Measurements from ENCODE around the gene KRT39.
"Not testable (repeated sequence)": the region's sequence is repeated elsewhere in the genome, so short reads cannot be mapped to it uniquely, and the experiment has no call there.

Gene KRT39

GRCh38 chr17:40966848-40967247, at the start of gene KRT39:
Gene KRT39 (minus strand): TSS chr17:40966948. CDS start chr17:40966856, 92 bp downstream.
- no peak for DNase-seq (ENCODE audit: low spot score)

GRCh38 chr17:41015454-41015853, 48.7 kb upstream of the KRT39 start:
- DNase-seq (ENCODE audit: low spot score) = no peak

- no peak for DNase-seq (ENCODE audit: low spot score)
These were observed 46.9 kb upstream of the KRT39 start for GRCh38 chr17:41013606-41014005.

- no peak for DNase-seq (ENCODE audit: low spot score)
These were observed 46.4 kb upstream of the KRT39 start for GRCh38 chr17:41013181-41013580.

- DNase-seq (ENCODE audit: low spot score) = no peak
These were observed 45.8 kb upstream of the KRT39 start for GRCh38 chr17:41012326-41013120.

GRCh38 chr17:41010441-41010840, 43.7 kb upstream of the KRT39 start:
- DNase-seq (ENCODE audit: low spot score) = no peak

- no peak for DNase-seq (ENCODE audit: low spot score)
These were observed 43.2 kb upstream of the KRT39 start for GRCh38 chr17:41009936-41010335.

GRCh38 chr17:41009301-41009760, 42.6 kb upstream of the KRT39 start:
- DNase-seq (ENCODE audit: low spot score) = no peak

- DNase-seq (ENCODE audit: low spot score) = no peak
These were observed 42.1 kb upstream of the KRT39 start, which contains the start of gene KRTAP3-1 for GRCh38 chr17:41008811-41009210. Gene KRTAP3-1 (minus strand): TSS chr17:41009128. CDS start chr17:41009074, 54 bp downstream.

- DNase-seq (ENCODE audit: low spot score) = no peak
These were observed 37.6 kb upstream of the KRT39 start for GRCh38 chr17:41004397-41004796.

- no peak for DNase-seq (ENCODE audit: low spot score)
These were observed 37.2 kb upstream of the KRT39 start for GRCh38 chr17:41003926-41004325.

- DNase-seq (ENCODE audit: low spot score) = no peak
These were observed 36.1 kb upstream of the KRT39 start for GRCh38 chr17:41002814-41003213.

- DNase-seq (ENCODE audit: low spot score) = no peak
These were observed 35.0 kb upstream of the KRT39 start for GRCh38 chr17:41001795-41002194.

- not testable (repeated sequence) for DNase-seq (ENCODE audit: low spot score)
These were observed 32.8 kb upstream of the KRT39 start, which contains the start of gene KRTAP3-2 for GRCh38 chr17:40999563-40999962. Gene KRTAP3-2 (minus strand): TSS chr17:40999906. CDS start chr17:40999853, 53 bp downstream.

GRCh38 chr17:40997361-40997760, 30.6 kb upstream of the KRT39 start:
- no peak for DNase-seq (ENCODE audit: low spot score)

- DNase-seq (ENCODE audit: low spot score) = no peak
These were observed 30.1 kb upstream of the KRT39 start for GRCh38 chr17:40996829-40997228.

- DNase-seq (ENCODE audit: low spot score) = no peak
These were observed 28.4 kb upstream of the KRT39 start for GRCh38 chr17:40995116-40995515.

- no peak for DNase-seq (ENCODE audit: low spot score)
These were observed 27.1 kb upstream of the KRT39 start, which contains the start of gene KRTAP3-3 for GRCh38 chr17:40993839-40994238. Gene KRTAP3-3 (minus strand): TSS chr17:40994164. CDS start chr17:40994097, 67 bp downstream.

GRCh38 chr17:40993084-40993483, 26.3 kb upstream of the KRT39 start:
- no peak for DNase-seq (ENCODE audit: low spot score)

- no peak for DNase-seq (ENCODE audit: low spot score)
These were observed 25.9 kb upstream of the KRT39 start for GRCh38 chr17:40992666-40993065.

- DNase-seq (ENCODE audit: low spot score) = no peak
These were observed 20.2 kb upstream of the KRT39 start for GRCh38 chr17:40986920-40987319.

- DNase-seq (ENCODE audit: low spot score) = no peak
These were observed 17.5 kb upstream of the KRT39 start, which contains the start of gene KRT40 for GRCh38 chr17:40984226-40984625. Gene KRT40 (minus strand): TSS chr17:40984326. CDS start chr17:40984273, 53 bp downstream.

- DNase-seq (ENCODE audit: low spot score) = no peak
These were observed 14.4 kb upstream of the KRT39 start for GRCh38 chr17:40981115-40981514.
